ENCODE results near the gene CRYBG2. TPM values are rescaled to one million over a fixed set of nuclear protein-coding genes. Genes with fewer than 3 reads are reported as not detected.

Gene CRYBG2
- total RNA-seq, 2 donors from 2014 or later: 9.0 to 15.1 TPM

- no peak overlapping the region for H3K4me3 Mint-ChIP-seq
- H3K4me3 ChIP-seq (ENCODE audit: low read length): no peak overlapping the region
- TF ChIP-seq CTCF (conservative IDR thresholded peaks at IDR 0.05): no peak
- no peak overlapping the region for H3K27ac ChIP-seq (ENCODE audit: low read depth, low read length)
- peak overlapping the region; percentile 56 for H3K27ac Mint-ChIP-seq
- H3K9me3 Mint-ChIP-seq: no peaks in the 10 kb centered on the region
- H3K27me3 Mint-ChIP-seq (ENCODE audit: insufficient read depth): no peaks in the 10 kb centered on the region
- peaks cover 64% of the 10 kb centered on the region for H3K36me3 Mint-ChIP-seq (ENCODE audit: low read depth)
- H3K4me1 Mint-ChIP-seq: peaks cover 18% of the 10 kb centered on the region
- H3K27me3 ChIP-seq (ENCODE audit: control insufficient read depth, insufficient read depth, low read length, poor library complexity, severe bottlenecking): no peaks in the 10 kb centered on the region
- peaks cover 4% of the 10 kb centered on the region for H3K4me1 ChIP-seq (ENCODE audit: control insufficient read depth, insufficient read depth, low read length)
- no peak overlapping the region for H3K9ac ChIP-seq (ENCODE audit: extremely low read depth, low read length, poor library complexity, severe bottlenecking)
- DNase-seq: no peak
- H3K9me3 ChIP-seq (ENCODE audit: control insufficient read depth, low read length): peaks cover 4% of the 10 kb centered on the region
- WGBS, 2 experiments (ENCODE audit: insufficient coverage in 1 of 2, insufficient read length in 1 of 2): 96% methylated on average over 6 to 11 of the region's 11 CpGs
- peaks cover 67% of the 10 kb centered on the region for H3K36me3 ChIP-seq (ENCODE audit: control insufficient read depth, insufficient read depth, low read length)
These were observed 79.0 kb downstream of the CRYBG2 start for GRCh38 chr1:26274801-26275425.

Other genes with a start within 250 kb of the CRYBG2 start
- 1 to 10 TPM; 7.1 to 7.3 TPM for gene PDIK1L, start 242.3 kb downstream of the CRYBG2 start, total RNA-seq
- gene FAM110D, start 195.1 kb downstream of the CRYBG2 start, total RNA-seq: 1 to 10 TPM in 1 of 2 donors, under 1 TPM in 1; 0.38 to 1.1 TPM
- not detected for gene C1orf232, start 185.2 kb downstream of the CRYBG2 start, total RNA-seq
- 10 to 100 TPM; 31.4 to 33.7 TPM for gene ZNF593, start 184.2 kb downstream of the CRYBG2 start, total RNA-seq
- not detected for gene ZNF593OS, start 182.3 kb downstream of the CRYBG2 start, total RNA-seq
- 10 to 100 TPM; 35.8 to 44.1 TPM for gene CNKSR1, start 176.6 kb downstream of the CRYBG2 start, total RNA-seq
- under 1 TPM; 0.20 to 0.35 TPM for gene CATSPER4, start 163.5 kb downstream of the CRYBG2 start, total RNA-seq
- gene CEP85, start 119.9 kb downstream of the CRYBG2 start, total RNA-seq: 10 to 100 TPM; 25.6 to 43.6 TPM
- gene SH3BGRL3, start 74.0 kb downstream of the CRYBG2 start, total RNA-seq: 100 to 1,000 TPM; 119 to 132 TPM
- 10 to 100 TPM; 24.3 to 30.3 TPM for gene UBXN11, start 47.5 kb downstream of the CRYBG2 start, total RNA-seq
- gene CD52, start 36.2 kb downstream of the CRYBG2 start, total RNA-seq: 1 to 10 TPM; 3.7 to 4.4 TPM
- not detected for gene ZNF683, start 18.6 kb upstream of the CRYBG2 start, total RNA-seq
- 1,000 to 10,000 TPM in 1 of 2 donors, 100 to 1,000 TPM in 1; 867 to 1,041 TPM for gene LIN28A, start 56.7 kb upstream of the CRYBG2 start, total RNA-seq
- gene DHDDS, start 78.2 kb upstream of the CRYBG2 start, total RNA-seq: 10 to 100 TPM; 51.1 to 55.1 TPM
- gene HMGN2, start 118.3 kb upstream of the CRYBG2 start, total RNA-seq: 100 to 1,000 TPM; 671 to 773 TPM
- 10 to 100 TPM; 41.3 TPM for gene RPS6KA1, start 175.6 kb upstream of the CRYBG2 start, total RNA-seq